Adipose tissue (tissue), 3 donors: ENCODE measurements around the gene ROR1. TPM values are rescaled to one million over a fixed set of nuclear protein-coding genes. Genes with fewer than 3 reads are reported as not detected.

Experiments used
- H3K27ac ChIP-seq: one replicate; pipeline ENCODE4 v1.5.1; 2013; ENCODE audit warnings: low read depth, low read length
- WGBS, 3 donors: extraction: QIAGEN DNeasy Blood & Tissue Kit; methylation state at CpG; one replicate each; pipeline ENCODE4 v1.1.7; 2013; 5-methylcytosine and 5-hydroxymethylcytosine counted together
- polyA plus RNA-seq, 3 donors: library from polyadenylated mRNA; stranded (reverse); fragments of 200-250 nt; gene quantifications; one replicate each; pipeline ENCODE4 v1.2.3, GENCODE V29; 2013
- donor health status: healthy with polysubstance abuse.
- donor health status: Bipolar disorder and iron deficiency.
- donor health status: healthy.

Gene ROR1
- polyA plus RNA-seq, 3 donors: 2.1 to 2.8 (median 2.1) TPM

DNA sequence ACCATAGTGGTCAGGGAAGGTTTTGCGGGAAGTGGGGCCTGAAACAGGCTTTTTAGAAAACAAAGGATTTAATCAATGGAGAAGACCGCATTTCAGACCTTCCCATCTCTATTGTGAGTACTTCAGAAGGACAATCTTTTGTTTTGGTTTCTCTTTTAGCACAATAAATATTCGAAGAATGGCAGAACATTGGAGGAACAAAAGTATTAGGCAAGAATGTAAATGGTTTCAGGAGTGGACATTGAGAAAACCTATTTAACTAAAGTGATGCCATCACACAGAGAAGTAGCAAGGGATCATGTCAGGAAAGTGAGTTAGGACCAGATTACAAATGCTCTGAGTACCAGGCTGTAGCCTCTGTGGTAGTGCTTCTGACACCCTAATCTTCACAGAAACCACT is 402.8 kb downstream of the ROR1 start:
- 77 to 92% (median 77%) methylated on average over 3 of the region's 3 CpGs for WGBS, 3 donors
- H3K27ac ChIP-seq: no peak overlapping the region

DNA sequence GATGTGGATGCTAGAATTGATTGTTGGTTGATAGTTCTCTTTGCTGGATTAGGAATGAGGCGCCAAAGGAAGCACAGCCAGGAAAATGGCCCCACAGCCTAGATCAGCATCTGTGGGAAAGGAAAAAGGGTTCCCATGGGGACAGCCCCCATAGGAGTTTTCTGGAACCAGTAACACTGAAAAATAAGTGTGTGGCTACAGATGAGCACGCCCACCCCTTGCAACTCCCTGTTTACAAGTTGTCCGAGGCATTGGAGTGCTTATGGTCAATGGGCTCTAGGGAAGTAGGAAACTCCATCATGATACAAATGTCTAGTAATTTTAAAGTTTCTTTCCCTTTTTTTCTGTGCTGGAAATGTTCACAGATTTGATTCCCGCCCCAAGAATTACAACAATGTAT is 405.8 kb downstream of the ROR1 start:
- no peak overlapping the region for H3K27ac ChIP-seq
- 70 to 89% (median 77%) methylated on average over 4 of the region's 4 CpGs for WGBS, 3 donors

DNA sequence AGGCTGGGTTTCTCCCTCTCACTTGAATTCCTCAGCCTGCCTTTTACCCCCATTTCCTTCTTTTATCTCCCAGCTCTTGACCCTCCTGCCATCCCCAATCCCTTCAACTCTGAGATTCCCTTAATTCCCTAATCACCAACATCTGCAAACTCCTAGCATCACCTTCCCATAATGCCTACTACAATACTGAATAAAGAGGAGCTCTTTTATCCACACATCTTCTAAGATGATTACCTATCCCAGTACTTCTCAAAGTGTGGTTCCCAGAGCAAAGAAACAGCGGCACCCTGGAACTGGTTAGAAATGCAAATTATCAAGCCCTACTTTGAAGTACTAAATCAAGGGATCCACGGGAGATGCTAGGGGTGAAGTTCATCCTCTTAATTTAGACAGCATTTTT is 408.4 kb downstream of the ROR1 start:
- H3K27ac ChIP-seq: no peak overlapping the region
- WGBS, 3 donors: 83 to 95% (median 91%) methylated on average over 2 of the region's 2 CpGs

DNA sequence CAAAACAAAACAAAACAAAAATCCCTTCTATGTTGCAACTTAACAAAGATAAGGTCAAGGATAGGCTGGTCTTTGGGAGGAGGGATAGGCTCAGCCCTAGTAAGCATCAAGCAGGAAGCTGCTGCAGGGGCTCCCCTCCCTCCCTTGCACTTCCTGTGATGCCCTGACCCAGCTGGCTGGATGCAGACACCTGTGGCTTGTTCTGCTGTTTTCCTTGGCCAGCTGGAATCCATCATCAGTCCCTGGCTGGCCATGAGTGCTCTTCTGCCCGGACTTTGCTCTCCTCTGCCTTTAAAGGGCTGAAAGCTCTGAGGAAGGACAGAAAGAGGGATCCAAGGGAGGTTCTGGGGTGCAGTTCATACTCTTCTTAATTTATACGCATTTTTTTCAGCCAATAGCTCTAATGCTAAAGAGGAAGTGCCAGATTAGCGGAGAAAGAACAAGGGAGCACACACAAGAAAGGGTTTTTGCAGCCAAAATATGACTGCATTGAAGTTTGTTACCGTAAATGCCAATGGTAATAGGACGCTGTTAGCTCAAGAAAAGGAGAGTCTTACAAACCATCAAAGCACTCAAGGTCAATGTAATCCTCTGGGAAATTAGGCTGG is 409.7 kb downstream of the ROR1 start:
- no peak overlapping the region for H3K27ac ChIP-seq
- WGBS, 3 donors: 52 to 74% (median 55%) methylated on average over 5 of the region's 5 CpGs

DNA sequence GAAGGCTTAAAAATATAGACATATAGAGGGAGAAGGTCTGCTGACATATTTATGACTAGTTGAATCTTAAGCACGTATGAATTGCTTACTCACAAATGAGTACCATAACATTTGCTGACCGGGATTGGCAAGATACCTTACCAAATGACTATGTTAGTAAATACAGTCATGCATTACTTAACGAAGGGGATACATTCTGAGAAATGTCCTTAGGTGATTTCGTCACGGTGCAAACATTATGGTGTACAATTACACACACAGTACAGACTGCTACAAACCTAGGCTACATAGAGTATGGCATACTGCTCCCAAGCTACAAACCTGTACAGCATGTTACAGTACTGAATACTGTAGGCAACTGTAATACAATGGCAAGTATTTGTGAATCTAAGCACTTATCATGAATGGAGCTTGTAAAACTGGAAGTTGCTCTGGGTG is 410.2 kb downstream of the ROR1 start:
- no peak overlapping the region for H3K27ac ChIP-seq
- WGBS, 3 donors: 63 to 86% (median 65%) methylated on average over 5 of the region's 5 CpGs

DNA sequence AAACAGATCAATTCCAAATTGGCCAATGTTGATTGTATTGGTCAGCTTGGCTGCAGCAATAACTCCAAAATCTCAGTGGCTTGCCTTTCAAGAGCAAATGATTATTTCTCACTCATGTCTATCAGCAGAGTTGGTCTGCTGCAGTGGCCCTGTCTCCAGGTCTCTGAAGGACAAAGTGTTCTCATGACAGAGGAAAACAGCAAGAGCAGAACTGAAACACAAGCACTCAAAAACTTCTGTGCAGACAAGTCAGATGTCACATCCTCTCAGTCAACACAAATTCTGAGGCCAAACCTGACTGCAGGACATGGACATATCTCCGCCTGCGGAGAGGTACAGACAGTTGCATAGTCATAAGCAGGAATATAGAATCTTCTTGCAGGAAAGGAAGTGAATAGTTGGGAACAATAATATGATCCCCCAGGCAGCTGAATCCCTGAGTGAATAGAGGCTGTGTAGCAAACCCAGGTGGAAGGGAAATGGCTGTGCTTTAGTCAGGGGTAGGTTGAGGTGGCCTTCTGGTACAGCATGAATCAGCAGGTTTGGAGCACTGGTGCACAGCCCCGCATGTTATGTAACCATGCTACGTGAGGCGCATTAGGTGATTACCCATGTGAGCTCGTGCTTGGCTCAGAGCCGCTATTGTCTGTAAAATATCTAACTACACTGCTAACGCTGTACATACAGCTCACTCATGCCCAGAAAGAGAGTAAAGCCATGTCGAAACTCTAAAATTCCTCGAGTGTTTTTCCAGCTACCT is 412.5 kb downstream of the ROR1 start:
- no peak overlapping the region for H3K27ac ChIP-seq
- 57 to 82% (median 80%) methylated on average over 10 of the region's 10 CpGs for WGBS, 3 donors

DNA sequence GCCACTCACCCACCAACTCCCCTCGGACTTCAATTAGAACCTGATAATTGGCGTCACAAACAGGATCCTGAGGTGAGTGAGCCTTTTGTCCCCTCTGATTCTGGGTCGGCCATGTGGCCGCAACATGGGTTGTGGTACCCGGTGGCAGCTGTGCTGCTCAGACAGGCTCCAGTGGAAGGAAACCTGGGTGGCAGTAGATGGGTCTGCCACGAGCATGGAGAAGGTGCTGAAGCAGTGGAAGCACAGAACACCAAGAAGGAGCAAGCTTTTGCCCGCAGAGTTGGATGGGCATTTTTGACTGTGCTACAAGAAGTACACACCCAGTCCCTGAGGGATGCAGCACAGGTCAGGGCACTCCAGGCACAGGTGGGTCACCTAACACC is 413.1 kb downstream of the ROR1 start:
- no peak overlapping the region for H3K27ac ChIP-seq
- WGBS, 3 donors: 77 to 91% (median 88%) methylated on average over 7 of the region's 7 CpGs

DNA sequence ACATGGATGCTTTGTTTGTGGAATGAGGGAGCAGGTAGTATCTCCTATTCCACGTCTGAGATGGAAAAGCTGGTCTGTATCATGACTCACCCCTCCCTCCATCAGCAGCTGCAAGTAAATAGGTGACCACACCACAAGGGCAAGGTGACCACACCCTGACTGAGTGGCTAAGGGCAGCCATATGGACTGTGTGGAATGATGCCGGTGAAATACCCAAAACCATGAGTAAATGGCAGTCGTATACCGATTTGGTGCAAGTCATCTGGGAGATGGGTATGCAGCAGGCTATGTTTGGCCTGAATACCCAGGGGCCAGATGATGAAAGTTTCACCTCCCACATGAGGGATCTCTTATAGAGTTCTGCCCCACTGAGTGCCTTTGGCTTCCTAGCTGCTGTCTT is 413.8 kb downstream of the ROR1 start:
- 85 to 93% (median 92%) methylated on average over 4 of the region's 4 CpGs for WGBS, 3 donors
- no peak overlapping the region for H3K27ac ChIP-seq

DNA sequence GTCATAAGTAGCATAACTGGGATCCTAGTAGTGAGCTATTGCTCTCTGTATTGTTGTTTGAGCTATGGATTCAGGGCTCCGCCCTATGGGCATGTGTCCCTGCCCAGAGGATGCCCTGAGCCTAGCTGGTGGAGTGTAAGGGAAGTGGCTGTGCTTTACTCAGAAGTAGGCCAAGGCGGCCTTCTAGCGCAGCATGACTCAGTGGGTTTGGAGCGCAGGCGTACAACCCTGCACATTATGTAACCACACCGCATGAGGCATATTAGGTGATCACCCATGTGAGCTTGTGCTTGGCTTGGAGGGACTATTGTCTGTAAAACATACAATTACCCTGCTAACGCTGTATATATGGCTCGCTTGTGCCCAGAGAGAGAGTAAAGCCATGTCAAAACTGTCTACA is 418.5 kb downstream of the ROR1 start:
- H3K27ac ChIP-seq: no peak overlapping the region
- 94 to 99% (median 96%) methylated on average over 8 of the region's 8 CpGs for WGBS, 3 donors

DNA sequence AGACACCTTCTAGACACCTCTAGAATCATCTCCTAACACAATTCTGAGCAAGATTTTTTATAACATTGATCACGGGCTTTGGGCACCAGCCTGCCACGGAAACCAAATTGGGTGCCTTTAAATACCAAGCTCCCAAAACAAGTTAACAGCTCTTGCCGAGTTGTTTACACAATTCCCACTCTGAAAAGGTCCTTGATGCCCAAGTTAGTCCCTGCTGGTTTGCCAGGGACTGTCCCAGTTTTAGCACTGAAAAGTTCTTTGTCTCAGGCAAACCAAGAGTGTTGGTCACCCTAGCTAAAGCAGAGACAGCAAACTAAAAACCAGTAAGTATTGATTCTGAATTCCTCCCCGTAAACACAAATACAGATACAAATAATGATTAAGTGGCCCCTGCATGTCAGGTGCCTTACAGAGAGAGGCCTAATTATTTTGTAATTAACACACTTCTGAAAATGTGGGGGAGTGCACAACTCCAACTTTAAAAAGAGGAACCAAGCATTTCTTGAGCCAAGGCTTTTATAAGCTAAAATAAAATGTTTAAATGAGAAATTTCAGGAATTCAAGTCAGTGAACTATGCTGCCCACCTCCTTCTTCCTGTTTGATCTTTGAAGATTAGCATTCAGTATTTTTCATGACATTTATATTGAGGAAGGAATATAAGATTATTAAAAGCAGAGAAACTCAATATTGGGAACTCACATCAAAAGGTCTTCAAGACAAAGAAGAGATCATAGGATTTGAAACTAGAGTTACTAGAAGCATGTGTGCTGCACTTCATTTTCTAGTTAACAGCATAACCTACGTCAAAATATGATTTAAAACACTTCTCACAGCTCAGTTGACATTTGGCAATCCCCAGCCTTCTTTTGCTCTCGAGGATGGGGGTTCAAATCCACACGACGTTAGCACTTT is 420.6 kb downstream of the ROR1 start:
- H3K27ac ChIP-seq: no peak overlapping the region
- whole genome bisulfite sequencing, 3 donors: 59 to 63% (median 62%) methylated on average over 8 of the region's 8 CpGs

DNA sequence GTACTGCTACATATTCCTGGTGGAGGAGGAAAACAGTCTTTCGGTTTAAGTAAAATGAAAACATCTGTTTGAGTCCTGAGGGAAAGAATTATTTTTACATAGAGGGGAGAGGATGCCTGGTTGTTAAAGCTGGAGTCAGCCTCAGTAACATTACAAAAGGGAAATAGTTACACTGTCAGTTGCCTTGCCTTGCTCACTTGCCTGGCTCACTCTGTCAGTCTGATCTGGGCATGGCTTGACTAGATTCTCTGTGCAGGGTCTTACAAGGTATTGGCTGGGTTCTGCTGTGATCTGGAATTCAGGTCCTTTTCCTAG is 421.2 kb downstream of the ROR1 start:
- H3K27ac ChIP-seq: no peak overlapping the region
- WGBS, 3 donors: 67 to 74% (median 72%) methylated on average over 1 of the region's 1 CpG

DNA sequence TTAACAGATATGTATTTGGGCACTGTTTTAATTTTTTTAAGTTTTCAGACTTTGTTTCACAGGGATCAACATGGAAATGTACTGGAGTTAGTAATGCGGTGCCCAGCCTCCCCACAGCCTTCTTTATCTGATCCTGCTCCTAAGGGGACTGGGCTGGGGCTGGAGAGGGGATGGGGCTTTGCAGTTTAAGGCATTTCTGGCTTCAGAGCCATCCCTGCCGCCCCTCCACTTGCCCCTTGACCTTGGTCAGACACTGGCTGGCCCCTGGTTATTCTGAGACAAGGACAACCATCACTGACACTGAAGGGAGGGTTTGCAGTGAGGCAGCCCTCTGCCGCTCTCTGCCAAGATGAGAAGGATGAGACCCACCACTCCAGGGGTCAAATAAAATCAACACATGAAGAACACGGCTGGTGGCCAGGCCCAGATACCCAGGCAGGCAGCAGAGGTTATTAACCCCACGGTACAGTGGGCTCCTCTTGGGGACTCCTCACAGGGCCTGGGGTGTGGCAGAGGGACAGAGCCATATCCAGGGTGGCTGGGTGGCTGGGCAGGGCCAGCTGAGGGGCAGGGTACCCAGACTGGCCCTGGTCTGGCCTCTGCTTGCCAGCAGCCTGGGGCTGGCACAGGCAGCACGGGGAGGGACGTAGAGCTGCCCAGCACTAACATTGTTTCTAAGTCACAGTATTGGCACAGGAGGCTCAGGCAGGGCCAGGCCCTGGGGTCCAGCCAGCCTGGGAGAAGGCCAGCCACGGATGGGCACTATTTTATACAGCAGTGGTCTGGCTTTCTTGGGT is 422.5 kb downstream of the ROR1 start:
- H3K27ac ChIP-seq: no peak overlapping the region

DNA sequence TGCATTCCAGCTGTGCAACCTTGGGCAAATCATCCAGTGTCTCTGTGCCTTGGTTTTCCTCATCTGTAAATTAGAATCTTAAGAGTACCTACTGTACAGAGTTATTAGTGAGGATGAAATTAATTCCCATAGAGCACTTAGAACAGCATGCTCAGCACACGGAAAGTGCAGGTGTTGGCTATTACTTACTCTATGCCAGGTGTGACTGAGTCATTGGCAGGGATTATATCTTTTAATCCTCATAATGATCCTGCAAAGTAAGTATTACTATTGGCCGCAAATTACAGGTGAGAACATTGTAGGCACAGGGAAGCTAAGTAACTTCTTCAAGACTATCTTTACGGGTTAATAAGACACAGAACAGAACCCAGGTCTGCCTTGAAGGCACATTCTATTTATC is 423.3 kb downstream of the ROR1 start:
- no peak overlapping the region for H3K27ac ChIP-seq
- 94 to 98% (median 96%) methylated on average over 3 of the region's 3 CpGs for WGBS, 3 donors

More for the DNA sequence above, 422.5 kb downstream of the ROR1 start:
- 72 to 81% (median 80%) methylated on average over 8 of the region's 8 CpGs for WGBS, 3 donors

DNA sequence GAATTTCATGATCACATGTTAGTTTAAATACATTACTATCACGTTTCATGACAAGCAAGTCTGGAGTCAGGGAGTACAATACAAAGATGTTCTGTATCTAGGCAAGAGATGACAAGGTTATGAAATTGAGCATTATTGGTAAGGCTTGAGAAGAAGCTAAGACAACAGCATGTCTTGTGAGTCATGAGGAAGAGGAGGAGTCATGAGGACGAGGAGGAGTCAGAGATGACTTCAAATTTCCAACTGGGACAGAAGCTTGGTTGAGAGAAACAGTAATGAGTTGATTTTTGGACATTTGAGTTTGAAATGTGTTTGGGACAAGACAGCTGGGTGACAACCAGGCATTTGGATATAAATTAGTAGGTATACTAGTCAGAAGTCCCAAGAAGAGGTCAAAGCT is 425.3 kb downstream of the ROR1 start:
- WGBS, 3 donors: 63 to 66% (median 65%) methylated on average over 2 of the region's 2 CpGs
- no peak overlapping the region for H3K27ac ChIP-seq

DNA sequence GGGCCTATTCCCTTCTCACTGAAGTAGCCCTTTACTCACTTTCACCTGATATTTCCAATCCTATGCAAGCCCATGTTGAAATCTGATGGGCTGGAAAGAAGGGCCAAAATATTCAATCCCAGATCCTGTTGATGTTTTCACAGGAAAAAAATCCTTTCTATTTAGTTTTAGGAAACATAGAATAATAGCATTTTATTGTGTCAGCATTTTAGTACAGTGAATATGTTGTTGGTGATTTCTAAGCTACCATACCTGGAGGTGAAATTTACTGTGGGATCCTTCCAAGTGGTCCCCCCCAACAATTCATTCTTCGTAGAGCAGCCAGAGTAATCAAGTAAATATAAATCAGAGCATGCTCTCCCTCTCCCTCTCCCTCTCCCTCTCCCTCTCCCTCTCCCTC is 426.2 kb downstream of the ROR1 start:
- WGBS, 3 donors: 47 to 90% (median 52%) methylated on average over 1 of the region's 1 CpG
- H3K27ac ChIP-seq: no peak overlapping the region

DNA sequence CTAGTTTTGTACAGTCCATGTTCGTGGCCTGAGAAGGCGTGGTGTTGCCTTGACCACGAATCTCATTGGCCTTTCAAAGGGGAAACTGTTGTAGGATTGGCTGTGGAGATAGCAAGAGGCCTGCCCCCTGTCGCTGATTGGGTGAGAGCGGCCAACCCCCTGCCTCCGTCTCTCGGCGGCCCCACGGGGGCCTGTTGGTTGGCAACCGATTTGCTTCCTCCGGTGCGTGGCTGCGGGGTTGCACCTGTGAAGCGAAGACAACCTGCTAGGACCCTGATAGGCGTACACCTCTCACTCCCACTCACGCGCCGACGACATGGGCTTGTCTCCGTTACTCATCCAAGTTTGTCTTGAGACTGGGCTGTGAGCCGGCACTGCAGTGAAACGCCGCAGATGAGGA is 429.6 kb downstream of the ROR1 start, which contains the start of gene UBE2U:
Gene UBE2U (plus strand): TSS at position 204 of the 400 bp plus-strand sequence. CDS start 428 bp downstream, outside the sequence.
- 92 to 95% (median 94%) methylated on average over 23 of the region's 23 CpGs for WGBS, 3 donors
- no peak within 1 kb of the TSS for H3K27ac ChIP-seq

DNA sequence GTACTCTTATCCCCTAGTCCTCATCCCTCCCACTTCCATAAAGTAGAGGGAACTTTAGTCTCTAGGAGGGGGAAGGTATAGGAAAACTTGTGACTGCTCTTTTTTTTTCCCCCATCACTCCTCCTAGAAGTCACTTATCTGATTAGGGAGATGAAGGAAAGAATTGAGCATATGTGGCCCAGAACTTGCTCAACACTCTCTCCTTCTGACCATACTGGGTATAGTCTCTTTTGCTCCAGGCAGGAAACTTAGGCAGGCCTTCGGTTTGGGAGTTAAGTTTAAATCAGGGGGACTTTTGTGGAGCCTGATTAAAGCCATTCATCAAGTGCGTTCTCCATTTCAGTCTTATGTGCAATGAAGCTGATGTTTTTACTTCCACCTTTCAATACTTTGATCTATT is 435.4 kb downstream of the ROR1 start:
- H3K27ac ChIP-seq: no peak overlapping the region
- 75 to 80% (median 76%) methylated on average over 2 of the region's 2 CpGs for WGBS, 3 donors

DNA sequence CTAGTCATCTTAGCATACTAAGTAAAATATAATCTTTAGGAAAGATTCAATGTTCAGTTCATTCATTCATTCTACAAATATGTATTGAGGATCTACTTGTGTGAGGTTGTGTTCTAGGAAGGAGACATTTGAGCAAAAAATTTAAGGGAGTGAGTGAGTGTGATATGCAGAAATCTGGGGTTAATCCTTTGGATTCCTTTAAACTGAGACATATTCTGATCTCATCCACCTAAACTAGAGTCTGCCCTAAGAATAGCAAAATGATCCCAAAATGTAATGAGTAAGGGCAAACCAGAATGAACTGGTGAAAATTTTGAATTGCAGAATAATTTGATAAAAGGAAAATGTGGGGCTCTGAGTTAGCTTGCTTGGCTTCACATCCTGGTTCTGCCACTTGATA is 438.2 kb downstream of the ROR1 start:
- no peak overlapping the region for H3K27ac ChIP-seq

DNA sequence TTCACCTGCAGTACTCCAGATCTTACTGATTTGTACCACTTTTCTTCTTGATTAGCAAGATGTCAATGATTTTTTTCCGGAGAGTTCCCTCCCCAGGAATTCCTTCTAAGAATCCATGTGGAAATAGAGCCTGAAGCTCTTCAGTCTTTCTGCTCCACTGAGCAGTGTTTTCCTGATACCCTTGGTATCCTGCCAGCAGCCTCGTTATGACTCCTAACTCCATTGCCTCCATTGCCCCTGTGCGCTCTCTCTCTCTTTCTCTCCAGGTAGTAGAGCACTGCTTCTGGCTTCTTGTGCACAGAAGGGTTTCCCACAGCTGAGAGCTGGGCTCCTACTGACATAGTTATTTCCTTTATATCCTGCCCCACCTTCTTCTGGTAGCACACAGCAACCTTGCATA is 441.8 kb downstream of the ROR1 start:
- WGBS, 3 donors: 85 to 90% (median 90%) methylated on average over 3 of the region's 3 CpGs
- no peak overlapping the region for H3K27ac ChIP-seq
